Skeletal muscle tissue (tissue), 4 donors: ENCODE measurements around the gene HMCES. TPM values are rescaled to one million over a fixed set of nuclear protein-coding genes. Genes with fewer than 3 reads are reported as not detected.

Source experiments
- H3K27ac ChIP-seq: one replicate; pipeline ENCODE4 v1.7.0; 2013; ENCODE audit warnings: mild to moderate bottlenecking, low read depth, low read length, inconsistent platforms
- H3K27me3 ChIP-seq, 3 donors: one replicate each; pipeline ENCODE4 v1.7.0; 2013; ENCODE audit warnings: low read length in 3 of 3; ENCODE audit not compliant: control insufficient read depth in 3 of 3, insufficient read depth in 3 of 3
- H3K36me3 ChIP-seq, 3 donors: one replicate each; pipeline ENCODE4 v1.7.0; 2013; ENCODE audit warnings: low read length in 3 of 3; ENCODE audit not compliant: control insufficient read depth in 3 of 3, insufficient read depth in 3 of 3
- H3K4me1 ChIP-seq, 3 donors: one replicate each; pipeline ENCODE4 v1.7.0; 2013; ENCODE audit warnings: low read length in 3 of 3, mild to moderate bottlenecking in 3 of 3; ENCODE audit not compliant: control insufficient read depth in 3 of 3, insufficient read depth in 3 of 3
- H3K4me3 ChIP-seq, 3 donors: one replicate each; pipeline ENCODE4 v1.7.0; 2013; ENCODE audit warnings: low read length in 3 of 3
- H3K9ac ChIP-seq, 3 donors: one replicate each; pipeline ENCODE4 v1.7.0; 2013; ENCODE audit warnings: low read length in 3 of 3, mild to moderate bottlenecking in 3 of 3, moderate library complexity in 2 of 3, low read depth in 1 of 3
- H3K9me3 ChIP-seq, 3 donors: one replicate each; pipeline ENCODE4 v1.7.0; 2013; ENCODE audit warnings: low read length in 3 of 3; ENCODE audit not compliant: control insufficient read depth in 3 of 3
- total RNA-seq: library from RNA; depleted of rRNA; stranded (reverse); fragments of >200 nt; gene quantifications from one replicate; pipeline ENCODE4 v1.2.3, GENCODE V29; 2014
- donor health status: Osteomylitis.

HMCES gene, protein sequence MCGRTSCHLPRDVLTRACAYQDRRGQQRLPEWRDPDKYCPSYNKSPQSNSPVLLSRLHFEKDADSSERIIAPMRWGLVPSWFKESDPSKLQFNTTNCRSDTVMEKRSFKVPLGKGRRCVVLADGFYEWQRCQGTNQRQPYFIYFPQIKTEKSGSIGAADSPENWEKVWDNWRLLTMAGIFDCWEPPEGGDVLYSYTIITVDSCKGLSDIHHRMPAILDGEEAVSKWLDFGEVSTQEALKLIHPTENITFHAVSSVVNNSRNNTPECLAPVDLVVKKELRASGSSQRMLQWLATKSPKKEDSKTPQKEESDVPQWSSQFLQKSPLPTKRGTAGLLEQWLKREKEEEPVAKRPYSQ
- 17.2 TPM for total RNA-seq

DNA sequence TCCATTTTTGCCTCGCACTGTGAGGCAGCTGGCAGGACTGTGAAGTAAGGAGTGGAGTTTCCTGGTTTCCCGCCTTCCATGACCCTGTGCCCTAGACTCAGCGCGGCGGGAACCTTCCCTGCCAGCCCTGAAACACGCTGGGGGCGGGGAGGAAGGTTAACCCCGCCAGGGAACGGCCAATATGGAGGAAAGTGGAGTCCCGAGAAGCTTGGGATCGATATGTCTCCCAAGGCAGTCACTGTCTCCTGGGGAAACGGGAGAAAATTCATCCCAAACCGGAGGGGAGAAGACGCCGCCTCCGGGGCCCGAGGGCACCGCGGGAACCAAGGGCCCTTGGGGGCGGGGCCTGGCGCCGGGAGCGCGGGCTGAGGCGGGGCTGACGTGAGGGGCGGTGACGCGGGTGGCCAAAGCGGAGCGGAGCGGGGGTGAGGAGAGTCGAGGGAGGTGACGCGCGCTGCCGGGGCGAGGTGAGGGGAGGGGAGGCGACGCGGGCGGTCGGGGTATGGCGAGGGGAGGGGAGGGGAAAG lies at the start of gene HMCES:
Gene HMCES, plus strand, starts transcription at position 432 of the 527 bp plus-strand sequence. CDS start 863 bp downstream, outside the sequence.
- no peaks in the 10 kb centered on the region for H3K27me3 ChIP-seq
- no peaks in the 10 kb centered on the region for H3K9me3 ChIP-seq
- H3K4me3 ChIP-seq: peak within 1 kb of the TSS; percentile 82 to 91 (median 87)
- peaks cover 25 to 40% (median 27%) of the 10 kb centered on the region in 3 donors for H3K36me3 ChIP-seq
- peaks cover 15 to 17% (median 17%) of the 10 kb centered on the region in 3 donors for H3K4me1 ChIP-seq
- H3K9ac ChIP-seq: peak within 1 kb of the TSS; percentile 83 to 94 (median 90)
- H3K27ac ChIP-seq: peak within 1 kb of the TSS; percentile 88

DNA sequence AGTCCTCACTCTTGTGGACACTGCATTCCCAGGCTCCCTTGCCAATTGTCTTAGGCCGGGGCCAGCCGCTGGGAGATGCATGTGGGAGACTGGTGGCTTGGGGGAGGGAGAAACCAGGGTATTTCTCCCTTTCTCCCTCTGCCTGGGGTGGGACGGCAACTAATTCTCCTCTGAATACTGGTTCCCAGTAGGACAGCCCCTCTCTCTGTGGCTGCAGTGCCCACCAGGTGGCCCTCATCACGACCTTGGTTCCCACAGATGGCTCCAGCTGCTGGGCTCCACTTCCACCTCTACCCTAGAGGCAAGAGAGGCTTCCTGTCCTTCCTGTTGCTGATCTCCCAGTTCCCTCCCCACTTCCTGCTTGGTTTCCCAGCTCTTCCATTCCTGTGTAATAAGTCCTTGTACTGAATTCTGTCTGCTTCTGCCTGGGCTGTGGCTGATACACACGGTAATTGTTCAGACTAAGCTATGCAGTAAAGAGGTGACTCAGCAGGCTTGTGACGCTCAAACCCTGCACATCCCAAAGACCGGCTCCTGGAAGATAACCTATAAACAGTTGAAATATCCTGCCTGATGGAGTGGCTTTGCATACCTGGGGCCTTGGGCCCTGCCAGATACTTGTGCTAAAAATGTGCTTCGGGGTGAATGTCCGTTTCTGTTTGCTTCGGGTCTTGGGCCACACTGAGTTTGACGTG lies 49.6 kb upstream of the HMCES start:
- Histone ChIP-seq H3K27me3 (no peaks in the 10 kb centered on the region), H3K4me1 (peaks cover 32 to 41% (median 40%) of the 10 kb centered on the region in 3 donors), H3K36me3 (no peaks in the 10 kb centered on the region), H3K9me3 (no peaks in the 10 kb centered on the region), H3K27ac (peak overlapping the region; percentile 54), H3K9ac (no peak overlapping the region), H3K4me3 (peak overlapping the region in 1 of 3 donors; percentile 43)

DNA sequence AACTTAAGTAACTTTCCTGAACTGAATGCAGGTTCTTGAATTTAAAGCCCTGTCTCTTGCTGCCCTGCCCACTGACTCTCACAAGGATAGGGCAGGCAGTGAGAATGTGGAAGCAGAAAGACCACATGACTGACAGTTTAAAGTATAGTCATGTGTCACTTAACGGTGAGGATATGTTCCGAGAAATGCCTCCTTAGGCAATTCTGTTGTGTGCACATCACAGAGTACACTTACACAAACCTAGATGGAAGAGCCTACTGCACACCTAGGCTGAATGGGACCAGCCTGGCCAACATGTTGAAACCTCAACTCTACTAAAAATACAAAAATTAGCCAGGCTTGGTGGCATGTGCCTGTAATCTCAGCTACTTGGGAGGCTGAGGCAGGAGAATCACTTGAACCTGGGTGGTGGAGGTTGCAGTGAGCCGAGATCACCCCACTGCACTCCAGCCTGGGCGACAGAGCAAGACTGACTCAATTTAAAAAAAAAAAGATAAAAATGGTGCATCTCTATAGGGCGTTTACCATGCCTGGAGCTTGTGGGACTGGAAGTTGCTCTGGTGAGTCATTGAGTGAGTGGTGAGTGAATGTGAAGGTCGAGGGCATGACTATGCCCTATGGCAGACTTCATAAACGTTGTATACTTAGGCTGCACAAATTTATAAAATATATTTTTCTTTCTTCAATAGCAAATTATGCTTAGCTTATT lies 48.2 kb upstream of the HMCES start:
- H3K27ac ChIP-seq: peak overlapping the region; percentile 54
- no peaks in the 10 kb centered on the region for H3K9me3 ChIP-seq
- H3K27me3 ChIP-seq: no peaks in the 10 kb centered on the region
- no peak overlapping the region for H3K9ac ChIP-seq
- H3K4me1 ChIP-seq: peaks cover 26 to 39% (median 31%) of the 10 kb centered on the region in 3 donors
- no peaks in the 10 kb centered on the region for H3K36me3 ChIP-seq
- no peak overlapping the region for H3K4me3 ChIP-seq

DNA sequence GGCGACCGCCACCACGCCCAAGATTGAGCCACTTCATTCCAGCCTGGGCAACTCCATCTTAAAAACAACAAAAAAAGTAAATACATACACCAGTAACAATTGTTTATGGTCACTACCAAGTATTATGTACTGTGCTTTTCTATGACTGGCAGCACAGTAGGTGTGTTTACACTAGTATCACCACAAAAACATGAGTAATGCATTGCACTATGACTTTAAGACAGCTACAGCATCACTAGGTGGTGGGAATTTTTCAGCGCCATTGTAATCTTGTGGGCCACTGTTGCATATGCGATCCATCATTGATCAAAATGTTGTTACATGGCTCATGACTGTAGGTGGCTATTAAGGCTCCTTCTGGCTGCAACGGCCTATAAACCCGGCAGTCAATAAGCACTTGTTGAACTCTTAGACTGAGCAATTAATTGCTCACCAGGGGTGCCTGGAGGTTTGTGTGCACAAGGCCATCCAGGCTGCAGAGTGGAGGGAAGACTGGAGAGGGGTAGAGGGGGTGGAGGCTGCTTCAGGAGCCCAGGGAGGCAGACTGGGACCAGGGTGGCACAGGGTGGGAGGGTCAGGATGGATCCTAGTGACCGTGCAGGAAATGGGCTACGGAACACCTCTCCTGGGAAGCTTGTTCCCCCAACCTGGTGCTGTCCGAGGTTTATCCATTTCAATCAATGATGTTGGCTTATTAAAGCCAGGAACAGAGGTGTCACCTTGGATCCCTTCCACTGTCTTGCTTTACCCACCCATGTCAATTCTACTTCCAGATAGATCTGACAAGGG lies 47.1 kb upstream of the HMCES start:
- Histone ChIP-seq H3K27me3 (no peaks in the 10 kb centered on the region), H3K9me3 (no peaks in the 10 kb centered on the region), H3K9ac (no peak overlapping the region), H3K4me3 (no peak overlapping the region), H3K4me1 (peaks cover 18 to 31% (median 25%) of the 10 kb centered on the region in 3 donors), H3K36me3 (no peaks in the 10 kb centered on the region), H3K27ac (no peak overlapping the region)

DNA sequence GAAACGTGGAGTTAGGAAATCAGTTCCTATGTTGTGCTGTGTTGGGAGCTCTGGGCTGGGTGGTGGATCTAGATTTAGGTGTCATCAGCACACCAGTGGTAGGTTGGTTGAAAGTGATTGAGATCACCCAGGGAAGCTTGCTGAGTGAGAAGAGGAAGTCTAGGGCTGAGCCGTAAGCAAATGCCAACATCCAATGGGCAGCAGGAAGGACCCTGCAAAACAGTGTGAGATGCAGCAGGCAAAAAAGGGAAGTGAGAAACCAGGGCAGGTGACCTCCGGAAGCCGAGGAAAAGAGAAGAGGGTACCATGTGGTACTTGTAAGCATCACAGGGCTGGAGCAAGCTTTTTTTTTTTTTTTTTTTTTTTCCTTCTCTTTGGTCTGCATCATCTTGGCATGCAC lies 45.1 kb upstream of the HMCES start:
- Histone ChIP-seq H3K4me3 (no peak overlapping the region), H3K4me1 (peaks cover 6 to 12% (median 11%) of the 10 kb centered on the region in 3 donors), H3K9ac (no peak overlapping the region), H3K27me3 (no peaks in the 10 kb centered on the region), H3K9me3 (no peaks in the 10 kb centered on the region), H3K27ac (no peak overlapping the region), H3K36me3 (no peaks in the 10 kb centered on the region)

DNA sequence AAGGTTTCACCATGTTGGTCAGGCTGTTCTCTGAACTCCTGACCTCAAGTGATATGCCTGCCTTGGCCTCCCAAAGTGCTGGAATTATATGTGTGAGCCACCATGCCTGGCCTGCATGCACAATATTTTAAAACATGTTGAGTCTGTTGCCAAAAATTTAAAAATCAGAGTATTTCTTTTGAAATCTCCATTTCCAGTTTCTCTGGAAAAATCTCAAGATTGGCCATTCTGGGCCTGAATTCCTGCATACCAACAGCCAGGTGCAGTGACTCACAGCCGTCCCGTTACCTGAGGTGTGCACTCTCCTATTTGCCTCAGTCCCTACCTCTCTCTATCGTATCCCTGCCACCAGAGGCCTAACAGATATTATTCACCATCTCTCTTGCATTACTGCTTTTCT lies 44.2 kb upstream of the HMCES start:
- Histone ChIP-seq H3K4me1 (peaks cover 0 to 3% (median 2%) of the 10 kb centered on the region in 3 donors), H3K4me3 (no peak overlapping the region), H3K9me3 (no peaks in the 10 kb centered on the region), H3K36me3 (no peaks in the 10 kb centered on the region), H3K27me3 (no peaks in the 10 kb centered on the region), H3K9ac (no peak overlapping the region), H3K27ac (no peak overlapping the region)

DNA sequence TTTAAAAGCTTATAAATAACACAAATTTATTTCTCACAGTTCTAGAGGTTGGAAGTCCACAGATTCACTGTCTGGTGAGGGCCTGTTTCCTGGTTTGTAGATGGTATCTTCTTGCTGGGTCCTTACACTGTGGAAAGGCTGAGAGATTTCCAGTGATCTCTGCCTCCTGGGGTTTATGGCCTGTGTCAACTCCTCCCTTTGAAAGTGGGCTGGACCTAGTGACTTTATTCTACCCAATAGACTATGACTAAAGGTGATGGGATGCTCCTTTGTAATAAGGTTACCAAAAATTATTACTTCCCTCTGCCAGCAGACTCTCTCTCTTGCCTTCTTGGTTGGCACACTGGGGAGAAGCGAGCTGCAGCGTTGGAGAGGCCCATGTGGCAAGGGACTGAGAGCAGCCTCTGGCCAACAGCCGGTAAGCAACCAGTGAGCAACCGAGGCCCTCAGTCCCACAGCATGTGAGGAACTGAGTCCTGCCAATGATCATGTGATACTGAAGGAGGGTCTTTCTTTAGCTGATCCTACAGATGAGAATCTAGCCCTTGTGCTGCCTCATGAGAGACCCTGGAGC lies 43.2 kb upstream of the HMCES start:
- Histone ChIP-seq H3K9ac (no peak overlapping the region), H3K27ac (no peak overlapping the region), H3K4me3 (no peak overlapping the region), H3K4me1 (peaks cover 0 to 6% (median 3%) of the 10 kb centered on the region in 3 donors), H3K36me3 (no peaks in the 10 kb centered on the region), H3K9me3 (no peaks in the 10 kb centered on the region), H3K27me3 (no peaks in the 10 kb centered on the region)

DNA sequence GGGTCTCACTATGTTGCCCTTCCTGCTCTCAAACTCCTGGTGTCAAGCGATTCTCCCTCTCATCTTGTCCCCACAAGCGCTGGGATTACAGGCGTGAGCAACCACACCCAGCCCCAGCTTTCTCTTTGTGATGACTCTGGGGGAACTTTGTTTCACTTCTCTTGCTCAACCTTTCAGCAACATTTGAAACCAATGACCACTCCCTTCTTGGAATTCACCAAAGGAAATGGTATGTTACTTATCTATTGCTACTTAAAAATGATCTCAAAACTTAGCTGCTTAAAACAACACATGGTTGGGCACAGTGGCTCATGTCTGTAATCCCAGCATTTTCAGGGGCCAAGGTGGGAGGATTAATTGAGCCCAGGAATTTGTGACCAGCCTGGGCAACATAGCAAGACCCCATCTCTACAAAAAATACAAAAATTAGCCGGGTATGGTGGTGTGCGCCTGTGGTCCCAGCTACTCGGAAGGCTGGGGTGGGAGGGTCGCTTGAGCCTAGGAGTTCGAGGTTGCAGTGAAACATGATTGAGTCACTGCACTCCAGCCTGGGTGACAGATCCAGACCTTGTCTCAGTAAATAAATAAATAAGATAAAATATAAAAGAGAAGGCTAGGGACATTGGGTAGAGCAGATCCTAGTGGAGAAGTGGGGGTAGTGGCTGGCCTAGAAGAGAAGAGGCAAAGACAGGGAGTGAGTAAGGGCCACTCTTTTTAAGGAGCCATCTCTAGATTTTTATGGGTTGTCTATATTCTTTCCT lies 39.5 kb upstream of the HMCES start:
- Histone ChIP-seq H3K9me3 (no peaks in the 10 kb centered on the region), H3K27ac (no peak overlapping the region), H3K27me3 (no peaks in the 10 kb centered on the region), H3K9ac (no peak overlapping the region), H3K4me3 (no peak overlapping the region), H3K36me3 (peaks cover 0 to 2% (median 0%) of the 10 kb centered on the region in 3 donors), H3K4me1 (peaks cover 0 to 8% (median 3%) of the 10 kb centered on the region in 3 donors)
